Thymus (tissue), 11 donors: ENCODE data around the gene CCT5. TPM values are rescaled to one million over a fixed set of nuclear protein-coding genes. Genes with fewer than 3 reads are reported as not detected.

Experiments
- DNase-seq, 9 donors: peaks; one replicate each; pipeline ENCODE4 v3.0.0-alpha.2; 2013; ENCODE audit warnings: low spot score in 9 of 9, low read depth in 6 of 9, missing footprints in 1 of 9
- H3K27ac ChIP-seq, 2 donors: one replicate each; pipeline ENCODE4 v1.5.1; 2013; ENCODE audit warnings: control low read depth in 1 of 2, low read depth in 1 of 2, low read length in 1 of 2, mild to moderate bottlenecking in 1 of 2, moderate library complexity in 1 of 2
- H3K27me3 ChIP-seq, 2 donors: one replicate each; pipeline ENCODE4 v1.5.1; 2013; ENCODE audit warnings: low read length in 1 of 2; ENCODE audit not compliant: control insufficient read depth in 2 of 2, insufficient read depth in 1 of 2
- H3K36me3 ChIP-seq, 2 donors: one replicate each; pipeline ENCODE4 v1.5.1; 2013; ENCODE audit warnings: low read length in 1 of 2, mild to moderate bottlenecking in 1 of 2, moderate library complexity in 1 of 2; ENCODE audit not compliant: control insufficient read depth in 2 of 2, insufficient read depth in 2 of 2
- H3K4me1 ChIP-seq, 2 donors: one replicate each; pipeline ENCODE4 v1.5.1; 2013; ENCODE audit warnings: low read length in 2 of 2; ENCODE audit not compliant: control insufficient read depth in 2 of 2, insufficient read depth in 2 of 2
- H3K4me3 ChIP-seq, 2 donors: one replicate each; pipeline ENCODE4 v1.5.1; 2013; ENCODE audit warnings: low read length in 2 of 2, control low read depth in 1 of 2, mild to moderate bottlenecking in 1 of 2
- H3K9me3 ChIP-seq, 2 donors: one replicate each; pipeline ENCODE4 v1.5.1; 2013; ENCODE audit warnings: low read length in 1 of 2, mild to moderate bottlenecking in 1 of 2; ENCODE audit not compliant: control insufficient read depth in 2 of 2, insufficient read depth in 1 of 2
- WGBS: extraction: QIAGEN DNeasy Blood & Tissue Kit; methylation state at CpG from one replicate; pipeline ENCODE4 v1.1.7; 2013; 5-methylcytosine and 5-hydroxymethylcytosine counted together
- polyA plus RNA-seq: library from polyadenylated mRNA; stranded (reverse); fragments of 200-250 nt; gene quantifications from one replicate; pipeline ENCODE4 v1.2.3, GENCODE V29; 2013
- total RNA-seq: library from RNA; stranded (reverse); fragments of 120-200 nt; gene quantifications from one replicate; pipeline ENCODE4 v1.2.4, GENCODE V29; 2013
- donor health status: healthy.

Gene CCT5
- total and polyA plus RNA-seq, 2 donors = 114 to 356 TPM

DNA sequence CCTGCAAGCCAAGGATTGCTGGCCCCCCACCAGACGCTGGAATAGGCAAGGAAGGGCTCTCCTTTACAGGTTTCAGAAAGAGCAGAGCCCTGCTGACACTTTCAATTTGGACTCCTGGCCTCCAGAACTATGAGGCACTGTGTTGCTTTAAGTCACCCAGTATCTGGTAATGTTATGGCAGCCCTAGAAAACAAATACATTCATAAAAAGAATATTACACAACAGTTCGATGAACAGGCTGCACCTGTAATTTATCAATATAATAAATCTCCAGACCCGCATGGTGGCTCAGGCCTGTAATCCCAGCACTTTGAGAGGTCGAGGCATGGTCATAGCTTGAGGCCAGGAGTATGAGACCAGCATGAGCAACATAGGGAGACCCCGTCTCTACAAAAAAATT lies 50.2 kb downstream of the CCT5 start:
- no peak for DNase-seq
- H3K9me3 ChIP-seq = no peaks in the 10 kb centered on the region

DNA sequence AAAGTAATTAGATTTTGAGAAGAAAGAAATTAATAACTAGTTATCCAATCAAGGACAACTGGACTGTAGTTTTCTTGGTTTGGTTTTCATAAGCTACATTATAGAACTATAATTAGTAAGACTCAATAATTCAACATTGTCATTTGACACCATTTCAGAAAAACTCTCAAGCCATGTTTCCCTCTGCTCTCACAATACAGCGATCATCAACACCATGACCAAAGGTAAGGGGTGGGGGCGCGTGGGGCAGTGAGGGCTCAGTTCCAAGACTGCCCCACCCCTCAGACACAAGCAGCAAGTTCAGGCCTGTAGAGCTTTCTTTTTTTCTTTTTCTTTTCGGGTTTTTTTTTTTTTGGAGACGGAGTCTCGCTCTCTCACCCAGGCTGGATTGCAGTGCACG lies 51.2 kb downstream of the CCT5 start:
- no peak for DNase-seq
- H3K4me1 ChIP-seq = no peaks in the 10 kb centered on the region
- H3K27me3 ChIP-seq = peaks cover 0 to 2% of the 10 kb centered on the region in 2 donors
- H3K36me3 ChIP-seq = no peaks in the 10 kb centered on the region
- H3K4me3 ChIP-seq = no peak overlapping the region
- H3K9me3 ChIP-seq = no peaks in the 10 kb centered on the region
- 85% methylated on average over 7 of the region's 7 CpGs for WGBS
- no peak overlapping the region for H3K27ac ChIP-seq

More for the DNA sequence above, 50.2 kb downstream of the CCT5 start:
- H3K36me3 ChIP-seq = no peaks in the 10 kb centered on the region
- no peaks in the 10 kb centered on the region for H3K4me1 ChIP-seq
- no peaks in the 10 kb centered on the region for H3K27me3 ChIP-seq
- 96% methylated on average over 5 of the region's 5 CpGs for WGBS
- H3K27ac ChIP-seq = no peak overlapping the region
- H3K4me3 ChIP-seq = no peak overlapping the region

DNA sequence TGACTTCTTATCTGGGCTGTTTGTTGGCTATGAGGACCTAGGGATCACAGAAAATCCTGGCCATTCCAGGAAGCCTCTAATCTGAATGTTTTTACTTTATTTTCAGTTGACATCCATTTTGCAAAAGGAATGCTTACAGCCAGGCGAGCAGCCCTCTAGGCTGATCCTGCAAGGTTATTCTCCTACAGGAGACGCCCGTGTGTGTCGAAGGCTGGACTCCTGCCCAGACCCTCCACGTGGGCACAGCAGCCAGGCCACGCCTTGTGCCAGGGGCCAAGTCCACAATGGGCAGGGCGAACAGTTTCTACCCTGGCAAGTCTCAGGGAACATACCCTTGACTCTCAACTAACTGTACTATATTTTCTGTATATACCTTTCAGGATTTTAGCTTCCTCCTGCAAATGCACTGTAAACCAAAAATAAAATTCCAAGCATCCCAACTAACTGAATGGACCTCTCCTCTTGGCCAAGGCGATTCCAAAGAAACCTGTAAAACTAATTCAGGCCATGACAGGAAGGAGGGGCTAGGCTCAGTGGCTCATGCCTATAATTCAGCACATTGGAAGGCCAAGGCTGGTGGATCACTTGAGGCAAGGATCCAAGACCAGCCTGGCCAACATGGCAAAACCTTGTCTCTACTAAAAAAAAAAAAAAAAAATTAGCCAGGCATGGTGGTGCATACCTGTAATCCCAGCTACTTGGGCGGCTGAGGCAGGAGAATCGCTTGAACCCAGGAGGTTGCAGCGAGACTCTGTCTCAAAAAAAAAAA lies 51.9 kb downstream of the CCT5 start:
- DNase-seq = no peak
- Histone ChIP-seq H3K36me3 (no peaks in the 10 kb centered on the region), H3K27me3 (peaks cover 7 to 10% of the 10 kb centered on the region in 2 donors), H3K4me3 (no peak overlapping the region), H3K4me1 (no peaks in the 10 kb centered on the region), H3K27ac (no peak overlapping the region), H3K9me3 (no peaks in the 10 kb centered on the region)
- WGBS = 94% methylated on average over 11 of the region's 11 CpGs

DNA sequence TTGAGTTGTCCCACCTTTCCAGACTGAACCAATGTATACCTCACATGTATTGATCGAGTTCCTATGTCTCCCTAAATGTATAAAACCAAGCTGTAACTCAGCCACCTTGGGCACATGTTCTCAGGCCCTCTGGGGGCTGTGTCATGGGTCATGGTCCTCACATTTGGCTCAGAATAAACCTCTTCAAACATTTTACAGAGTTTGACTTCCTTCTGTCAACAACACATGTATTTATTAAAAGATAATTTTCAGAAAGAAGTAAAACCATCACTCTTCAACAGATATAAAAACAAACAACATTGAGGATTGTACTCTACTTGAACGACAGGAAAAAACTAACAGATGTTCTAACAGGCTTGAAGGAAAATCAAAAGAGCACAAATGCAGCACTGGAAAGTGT lies 53.1 kb downstream of the CCT5 start:
- no peak for DNase-seq
- H3K4me1 ChIP-seq = no peaks in the 10 kb centered on the region
- no peaks in the 10 kb centered on the region for H3K9me3 ChIP-seq
- H3K27me3 ChIP-seq = peaks cover 7 to 17% of the 10 kb centered on the region in 2 donors
- H3K27ac ChIP-seq = no peak overlapping the region
- H3K4me3 ChIP-seq = no peak overlapping the region
- WGBS = 86% methylated on average over 2 of the region's 2 CpGs
- no peaks in the 10 kb centered on the region for H3K36me3 ChIP-seq

DNA sequence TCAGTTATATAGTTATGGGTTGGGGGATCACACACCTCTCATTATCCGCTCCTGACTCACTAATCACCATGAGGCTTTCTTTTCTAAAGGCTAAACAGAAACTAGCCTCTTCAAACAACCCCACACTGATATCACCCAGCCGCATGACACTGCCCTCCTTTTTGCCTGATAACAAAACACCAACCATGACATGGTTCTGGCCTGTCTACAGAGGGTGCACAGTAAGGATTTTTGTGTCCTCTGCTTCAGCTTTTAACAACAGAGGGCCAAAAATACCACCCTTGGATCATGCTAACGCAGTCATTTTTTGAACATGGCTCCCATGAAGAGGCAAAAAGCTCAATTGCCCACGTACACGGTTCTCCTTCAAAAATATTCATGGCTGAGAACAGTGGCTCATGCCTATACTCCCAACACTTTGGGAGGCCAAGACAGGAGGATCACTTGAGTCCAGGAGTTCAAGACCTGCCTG lies 53.7 kb downstream of the CCT5 start:
- 90% methylated on average over 5 of the region's 5 CpGs for WGBS
- DNase-seq = no peak
- no peak overlapping the region for H3K27ac ChIP-seq
- no peaks in the 10 kb centered on the region for H3K36me3 ChIP-seq
- H3K4me1 ChIP-seq = no peaks in the 10 kb centered on the region
- peaks cover 7 to 20% of the 10 kb centered on the region in 2 donors for H3K27me3 ChIP-seq
- H3K9me3 ChIP-seq = no peaks in the 10 kb centered on the region
- H3K4me3 ChIP-seq = no peak overlapping the region

DNA sequence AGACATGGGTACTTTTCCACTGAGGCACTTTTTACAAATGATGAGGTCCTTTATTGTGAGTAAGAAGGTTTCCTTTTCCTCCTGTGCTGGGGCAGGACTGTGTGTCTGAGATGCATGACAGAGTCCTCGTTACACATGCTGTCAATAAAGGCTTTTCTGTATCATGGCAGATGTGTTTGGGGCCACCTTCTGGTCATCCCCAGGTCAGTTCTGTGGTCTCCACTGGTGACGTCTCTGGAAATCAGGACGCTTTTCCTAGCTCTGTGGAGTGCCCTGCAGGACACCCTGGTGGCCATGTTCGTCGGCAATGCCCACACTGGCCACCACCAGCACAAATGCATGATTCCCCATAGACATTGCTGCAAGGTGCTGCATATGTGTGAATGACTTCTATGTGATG lies 54.9 kb downstream of the CCT5 start:
- Histone ChIP-seq H3K36me3 (no peaks in the 10 kb centered on the region), H3K4me1 (no peaks in the 10 kb centered on the region), H3K27ac (no peak overlapping the region), H3K27me3 (peaks cover 7 to 20% of the 10 kb centered on the region in 2 donors), H3K4me3 (no peak overlapping the region), H3K9me3 (no peaks in the 10 kb centered on the region)
- DNase-seq = no peak
- 96% methylated on average over 5 of the region's 5 CpGs for WGBS

DNA sequence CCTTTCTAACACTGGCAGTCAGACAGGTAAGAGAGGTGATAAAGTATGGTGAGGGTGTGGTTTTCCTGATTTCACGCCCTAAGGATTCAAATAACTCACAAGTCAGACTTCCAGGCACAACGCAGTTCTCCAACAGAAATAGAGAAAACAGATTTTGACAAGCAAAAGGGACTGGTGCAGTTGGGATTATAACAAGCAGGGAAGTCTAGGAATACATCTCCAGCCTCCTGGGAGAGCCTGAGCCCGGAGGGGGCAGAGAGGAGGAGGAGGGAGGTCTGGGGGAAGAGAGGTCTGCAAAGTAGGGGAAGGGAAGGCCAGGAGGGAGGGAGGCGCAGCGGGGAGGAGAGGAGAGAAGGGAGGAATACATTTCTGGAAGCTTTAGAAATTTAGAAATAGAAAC lies 56.0 kb downstream of the CCT5 start:
- Histone ChIP-seq H3K27ac (no peak overlapping the region), H3K36me3 (no peaks in the 10 kb centered on the region), H3K9me3 (no peaks in the 10 kb centered on the region), H3K27me3 (peaks cover 7 to 20% of the 10 kb centered on the region in 2 donors), H3K4me3 (no peak overlapping the region), H3K4me1 (no peaks in the 10 kb centered on the region)
- WGBS = 86% methylated on average over 5 of the region's 5 CpGs
- no peak for DNase-seq

DNA sequence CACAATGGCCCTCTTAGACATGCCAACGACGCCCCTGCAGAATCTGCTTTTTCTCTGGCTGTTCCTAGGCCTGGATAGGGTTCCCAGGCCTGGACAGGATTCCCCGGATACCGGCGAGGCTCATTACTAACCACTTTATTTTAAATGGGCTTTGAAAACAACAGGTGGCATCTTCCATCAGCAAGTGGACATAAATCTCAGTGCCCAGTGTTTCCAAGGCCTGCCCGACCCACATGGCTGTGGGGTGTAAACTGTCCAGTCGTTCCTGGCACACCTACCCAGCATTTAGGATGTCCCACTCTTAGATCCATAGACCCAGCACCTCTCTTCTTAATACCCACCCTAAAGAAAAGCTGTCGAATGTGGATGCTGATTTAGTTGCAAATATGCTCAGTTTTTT lies 56.7 kb downstream of the CCT5 start:
- H3K36me3 ChIP-seq = no peaks in the 10 kb centered on the region
- no peak for DNase-seq
- peak overlapping the region in 1 of 2 donors; percentile 43 for H3K4me3 ChIP-seq
- 79% methylated on average over 8 of the region's 8 CpGs for WGBS
- no peak overlapping the region for H3K27ac ChIP-seq
- H3K4me1 ChIP-seq = no peaks in the 10 kb centered on the region
- H3K27me3 ChIP-seq = peaks cover 7 to 20% of the 10 kb centered on the region in 2 donors
- H3K9me3 ChIP-seq = no peaks in the 10 kb centered on the region

DNA sequence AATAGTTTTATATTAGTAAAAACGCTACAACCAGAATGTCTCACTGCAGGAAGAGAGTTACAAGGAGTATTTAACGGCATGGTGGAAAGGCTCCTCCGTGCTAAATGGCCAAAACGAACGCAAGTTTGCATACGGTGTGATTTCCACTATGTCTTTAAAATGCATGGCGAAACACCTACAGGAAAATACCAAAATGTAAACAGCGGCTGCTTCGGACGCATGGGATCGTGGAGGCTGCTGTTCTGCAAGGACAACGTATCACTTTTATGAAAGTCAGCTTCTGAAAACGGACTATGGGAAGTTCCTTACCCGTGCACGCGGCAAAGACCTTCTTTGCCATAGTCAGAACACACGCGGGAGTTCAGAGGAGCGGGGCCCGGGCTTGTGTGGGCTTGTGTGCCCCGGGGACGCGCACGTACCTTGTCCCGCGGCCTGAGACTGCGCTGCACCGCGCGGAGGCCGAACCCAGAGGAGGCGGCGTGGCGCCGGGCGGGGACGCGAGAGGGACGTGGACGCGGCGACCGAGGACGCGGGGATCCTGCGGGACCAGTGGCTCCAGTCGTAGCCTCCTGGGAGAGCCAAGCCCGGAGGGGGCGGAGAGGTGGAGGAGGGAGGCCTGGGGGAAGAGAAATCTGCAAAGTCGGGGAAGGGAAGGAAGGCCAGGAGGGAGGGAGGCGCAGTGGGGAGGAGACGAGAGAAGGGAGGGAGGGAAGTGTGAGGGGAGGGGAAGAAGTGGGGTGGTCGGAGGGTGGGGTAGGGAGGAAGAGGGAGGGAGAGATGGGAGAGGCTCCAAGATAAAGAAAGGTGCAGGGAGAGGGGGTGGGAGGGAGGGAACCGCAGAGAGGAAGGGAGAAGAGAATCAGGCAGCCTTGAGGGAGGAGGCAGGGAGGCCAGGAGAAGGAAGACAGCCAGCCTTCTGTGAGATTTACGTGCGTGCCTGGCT lies 57.4 kb downstream of the CCT5 start, which contains the start of gene CMBL:
Gene CMBL (minus strand): TSS at position 697 of the 943 bp plus-strand sequence. CDS start 17,140 bp downstream, outside the sequence.
- Histone ChIP-seq H3K27ac (peak within 1 kb of the TSS; percentile 24 to 42), H3K36me3 (no peaks in the 10 kb centered on the region), H3K27me3 (peaks cover 7 to 20% of the 10 kb centered on the region in 2 donors), H3K4me1 (no peaks in the 10 kb centered on the region), H3K9me3 (no peaks in the 10 kb centered on the region), H3K4me3 (peak within 1 kb of the TSS; percentile 43 to 46)
- WGBS = 3% methylated on average over 56 of the region's 56 CpGs
- peak in 2 of 9 donors; percentile 24 to 44 for DNase-seq
